ENCODE results near the gene HYAL2. TPM values are rescaled to one million over a fixed set of nuclear protein-coding genes. Genes with fewer than 3 reads are reported as not detected.
A peak's percentile ranks its signal among the peaks of the same experiment; 100 is the strongest.

The HYAL2 gene
- polyA plus RNA-seq, 1 experiment = 46.6 TPM

- no peak for DNase-seq (ENCODE audit: low read depth, low spot score)
- TF ChIP-seq CTCF (IDR thresholded peaks at IDR 0.05; ENCODE audit: low read depth, low read length) = peak; percentile 70
- H3K4me3 ChIP-seq (ENCODE audit: low read depth, low read length) = no peak overlapping the region
- ChIA-PET CTCF (interaction anchor here (0.6 to 6.7 kb wide), 17 partner anchors 10 to 251 kb away, joined by 3 to 76 read pairs (median 6); partner anchors contain the start of genes HEMK1 and TUSC2), POLR2A (interaction anchor here (0.7 to 0.9 kb wide), 2 partner anchors 10 to 12 kb away, joined by 3 to 5 read pairs; no protein-coding TSS in a partner anchor)
- no peaks in the 10 kb centered on the region for H3K9me3 ChIP-seq (ENCODE audit: control insufficient read depth, insufficient read depth, low read length)
- peak overlapping the region; percentile 39 for H3K27ac ChIP-seq (ENCODE audit: low read depth, low read length)
- no peaks in the 10 kb centered on the region for H3K27me3 ChIP-seq (ENCODE audit: control insufficient read depth, insufficient read depth, low read length)
Observed at GRCh38 chr3:50347187-50347813, 24.8 kb upstream of the HYAL2 start.

DNA sequence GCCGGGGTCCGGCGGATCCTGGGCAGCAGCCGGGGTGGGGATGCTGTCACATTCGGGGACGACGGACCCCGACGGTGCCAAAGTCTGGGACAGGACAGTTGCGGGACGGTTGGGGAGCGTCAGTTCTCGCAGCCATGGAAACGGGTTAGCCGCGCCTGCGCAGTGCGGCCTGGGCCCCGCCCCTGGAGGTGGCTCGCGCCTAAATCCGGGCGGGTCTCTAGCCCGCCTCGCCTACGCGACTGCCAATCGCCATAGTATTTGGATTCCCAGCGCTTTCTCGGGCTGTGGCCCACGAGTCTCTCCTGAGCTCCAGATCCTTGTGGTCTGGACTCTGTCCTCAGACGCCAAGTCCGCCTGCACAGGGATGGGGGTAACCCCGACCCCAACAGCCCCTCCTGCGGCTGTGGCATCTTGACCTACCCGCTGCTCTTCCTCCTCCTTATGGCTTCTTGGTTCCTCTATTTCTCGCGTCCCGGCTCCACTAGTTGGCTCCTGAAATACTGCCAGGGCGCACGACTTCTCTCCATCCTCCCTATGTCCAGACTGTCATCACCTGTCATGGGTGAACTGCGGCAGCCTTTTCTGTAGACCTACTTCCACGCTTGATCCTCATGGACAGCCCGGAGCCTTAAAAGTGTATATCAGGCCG lies 23.2 kb upstream of the HYAL2 start, which contains the start of gene ZMYND10:
Gene ZMYND10 (minus strand): TSS at position 147 of the 649 bp plus-strand sequence. CDS start 153 bp downstream, outside the sequence.
- ChIA-PET CTCF (interaction anchor here (6.6 to 6.7 kb wide), 2 partner anchors 197 to 204 kb away, joined by 53 to 76 read pairs; no protein-coding TSS in a partner anchor), POLR2A (interaction anchor here (0.7 kb wide), 1 partner anchor 11 kb away, joined by 4 read pairs; no protein-coding TSS in a partner anchor)
- Histone ChIP-seq H3K27me3 (ENCODE audit: control insufficient read depth, insufficient read depth, low read length) (no peaks in the 10 kb centered on the region), H3K27ac (ENCODE audit: low read depth, low read length) (no peak within 1 kb of the TSS), H3K4me3 (ENCODE audit: low read depth, low read length) (peak within 1 kb of the TSS; percentile 60), H3K9me3 (ENCODE audit: control insufficient read depth, insufficient read depth, low read length) (no peaks in the 10 kb centered on the region)
- DNase-seq (ENCODE audit: low read depth, low spot score) = no peak
- no peak for TF ChIP-seq CTCF (IDR thresholded peaks at IDR 0.05; ENCODE audit: low read depth, low read length)

GRCh38 chr3:50345008-50345407 lies 22.5 kb upstream of the HYAL2 start:
- ChIA-PET POLR2A (interaction anchor here (0.7 kb wide), 1 partner anchor 11 kb away, joined by 4 read pairs; no protein-coding TSS in a partner anchor), CTCF (interaction anchor here (6.6 to 6.7 kb wide), 2 partner anchors 198 to 205 kb away, joined by 53 to 76 read pairs; no protein-coding TSS in a partner anchor)
- DNase-seq (ENCODE audit: low read depth, low spot score) = no peak
- Histone ChIP-seq H3K9me3 (ENCODE audit: control insufficient read depth, insufficient read depth, low read length) (no peaks in the 10 kb centered on the region), H3K27ac (ENCODE audit: low read depth, low read length) (no peak overlapping the region), H3K27me3 (ENCODE audit: control insufficient read depth, insufficient read depth, low read length) (no peaks in the 10 kb centered on the region), H3K4me3 (ENCODE audit: low read depth, low read length) (peak overlapping the region; percentile 60)
- no peak for TF ChIP-seq CTCF (IDR thresholded peaks at IDR 0.05; ENCODE audit: low read depth, low read length)

GRCh38 chr3:50342813-50343633 lies 20.5 kb upstream of the HYAL2 start:
- no peak overlapping the region for H3K4me3 ChIP-seq (ENCODE audit: low read depth, low read length)
- H3K27ac ChIP-seq (ENCODE audit: low read depth, low read length) = no peak overlapping the region
- no peak for DNase-seq (ENCODE audit: low read depth, low spot score)
- H3K27me3 ChIP-seq (ENCODE audit: control insufficient read depth, insufficient read depth, low read length) = no peaks in the 10 kb centered on the region
- POLR2A ChIA-PET = no interaction called here
- no peak for TF ChIP-seq CTCF (IDR thresholded peaks at IDR 0.05; ENCODE audit: low read depth, low read length)
- H3K9me3 ChIP-seq (ENCODE audit: control insufficient read depth, insufficient read depth, low read length) = no peaks in the 10 kb centered on the region
- CTCF ChIA-PET = interaction anchor here (1.0 to 1.1 kb wide), 2 partner anchors 200 to 207 kb away, joined by 3 read pairs; no protein-coding TSS in a partner anchor
